GM10248 (cell line): ENCODE measurements around the gene GAREM1.

Source experiments
- CTCF ChIA-PET: fragments of 300-600 bp; sonication (Branson Sonifier 250); formaldehyde crosslinking; extraction: SDS; loops from one replicate; lab custom pipeline; 2021; ENCODE audit warnings: antibody characterized with exemption; lab: Yijun Ruan, JAX
- POLR2A ChIA-PET: fragments of 350-650 bp; sonication (Branson Sonifier 250); formaldehyde crosslinking; extraction: SDS; loops from one replicate; lab custom pipeline; 2020; ENCODE audit warnings: antibody characterized with exemption; lab: Yijun Ruan, JAX
- DNase-seq: peaks from one replicate; pipeline ENCODE4 v3.0.0; 2012; ENCODE audit errors: extremely low spot score
- TF ChIP-seq, protein P1 (sequence below): IDR thresholded peaks from 2 replicates; pipeline ENCODE4 v1.5.1; 2012; ENCODE audit warnings: mild to moderate bottlenecking, low read depth; ENCODE audit errors: extremely low read depth, missing control alignments, control extremely low read depth

Gene GAREM1

DNA sequence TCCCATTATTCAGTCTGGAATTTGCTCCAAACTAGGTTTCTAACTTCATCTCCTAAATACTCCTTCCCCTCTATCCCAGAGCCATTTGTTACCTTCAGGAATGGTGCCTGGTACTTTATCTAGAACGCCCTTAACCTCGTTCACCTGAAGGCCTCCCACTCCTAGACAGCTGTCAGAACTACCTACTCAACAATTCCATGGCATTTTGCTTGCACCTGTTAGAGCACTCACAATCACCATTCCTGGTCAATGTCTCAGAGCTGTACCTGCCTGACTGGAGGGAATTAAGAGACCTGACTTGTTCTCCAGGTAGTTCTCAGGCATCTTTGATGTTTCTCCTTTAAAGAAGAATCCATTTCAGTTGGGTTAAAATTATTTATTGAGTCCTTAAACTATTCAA is 88.9 kb downstream of the GAREM1 start:
- TF ChIP-seq, protein P1, sequence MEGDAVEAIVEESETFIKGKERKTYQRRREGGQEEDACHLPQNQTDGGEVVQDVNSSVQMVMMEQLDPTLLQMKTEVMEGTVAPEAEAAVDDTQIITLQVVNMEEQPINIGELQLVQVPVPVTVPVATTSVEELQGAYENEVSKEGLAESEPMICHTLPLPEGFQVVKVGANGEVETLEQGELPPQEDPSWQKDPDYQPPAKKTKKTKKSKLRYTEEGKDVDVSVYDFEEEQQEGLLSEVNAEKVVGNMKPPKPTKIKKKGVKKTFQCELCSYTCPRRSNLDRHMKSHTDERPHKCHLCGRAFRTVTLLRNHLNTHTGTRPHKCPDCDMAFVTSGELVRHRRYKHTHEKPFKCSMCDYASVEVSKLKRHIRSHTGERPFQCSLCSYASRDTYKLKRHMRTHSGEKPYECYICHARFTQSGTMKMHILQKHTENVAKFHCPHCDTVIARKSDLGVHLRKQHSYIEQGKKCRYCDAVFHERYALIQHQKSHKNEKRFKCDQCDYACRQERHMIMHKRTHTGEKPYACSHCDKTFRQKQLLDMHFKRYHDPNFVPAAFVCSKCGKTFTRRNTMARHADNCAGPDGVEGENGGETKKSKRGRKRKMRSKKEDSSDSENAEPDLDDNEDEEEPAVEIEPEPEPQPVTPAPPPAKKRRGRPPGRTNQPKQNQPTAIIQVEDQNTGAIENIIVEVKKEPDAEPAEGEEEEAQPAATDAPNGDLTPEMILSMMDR = no peak
- POLR2A ChIA-PET = no interaction called here
- CTCF ChIA-PET = no interaction called here
- DNase-seq = no peak

- ChIA-PET CTCF (no interaction called here), POLR2A (no interaction called here)
- TF ChIP-seq, protein P1 = no peak
- DNase-seq = no peak
These were observed 90.1 kb downstream of the GAREM1 start for GRCh38 chr18:32380559-32380958.

DNA sequence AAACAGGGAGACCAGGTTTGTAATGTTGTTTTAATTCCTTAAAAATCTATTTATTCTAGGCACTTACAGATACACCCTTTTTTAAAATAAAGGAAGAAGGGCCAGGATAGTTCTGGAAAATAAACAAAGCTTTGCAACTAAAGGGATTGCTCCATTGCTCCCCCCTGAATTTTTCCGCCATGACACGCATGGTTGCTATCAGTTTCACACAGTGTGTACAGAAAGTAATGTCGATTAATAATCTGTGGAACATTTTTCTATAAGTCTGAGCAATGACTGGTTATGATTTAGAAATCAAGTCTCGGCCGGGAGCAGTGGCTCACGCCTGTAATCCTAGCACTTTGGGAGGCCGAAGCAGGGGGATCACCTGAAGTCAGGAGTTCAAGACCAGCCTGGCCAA is 90.8 kb downstream of the GAREM1 start:
- POLR2A ChIA-PET = no interaction called here
- CTCF ChIA-PET = no interaction called here
- TF ChIP-seq, protein P1 = no peak
- no peak for DNase-seq

DNA sequence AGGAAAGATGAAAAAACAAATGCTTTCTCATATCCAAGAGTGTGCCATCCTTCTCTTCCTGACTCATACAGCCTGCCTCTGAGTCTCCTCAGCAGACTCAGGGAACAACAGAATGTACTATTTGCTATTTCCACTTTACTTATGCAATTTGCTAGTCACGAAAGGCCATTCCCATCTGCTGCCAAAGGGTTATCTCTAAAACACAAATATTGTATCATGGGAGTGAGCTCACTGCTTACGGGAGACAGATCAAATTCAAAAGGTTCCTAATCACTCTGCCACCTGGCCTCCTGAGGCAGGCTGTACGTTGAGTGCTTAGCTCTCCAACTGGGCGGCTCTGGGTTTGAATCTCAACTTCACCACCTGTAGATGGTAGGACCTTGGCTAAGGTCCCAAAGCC is 92.0 kb downstream of the GAREM1 start:
- CTCF ChIA-PET = no interaction called here
- no peak for DNase-seq
- POLR2A ChIA-PET = no interaction called here
- TF ChIP-seq, protein P1 = no peak

DNA sequence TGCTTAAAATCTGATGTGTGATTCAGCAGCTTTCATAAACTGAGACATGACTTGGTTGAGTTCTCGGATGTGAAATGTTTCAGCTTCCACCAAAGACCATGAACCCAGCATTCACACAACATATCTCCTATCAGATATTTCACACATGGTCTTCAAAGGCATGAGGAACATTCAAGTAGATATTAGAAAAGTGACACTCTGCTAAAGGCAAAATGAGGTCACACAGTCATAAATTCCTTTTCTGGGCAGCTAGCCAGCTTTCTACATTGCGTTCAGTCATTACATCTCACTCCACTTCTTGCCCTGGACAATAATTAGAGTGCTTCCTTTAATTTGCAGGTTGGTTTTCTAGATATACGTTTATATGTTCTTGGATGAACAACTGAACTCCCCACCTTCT is 96.7 kb downstream of the GAREM1 start:
- TF ChIP-seq, protein P1 = no peak
- CTCF ChIA-PET = no interaction called here
- DNase-seq = no peak
- POLR2A ChIA-PET = no interaction called here

DNA sequence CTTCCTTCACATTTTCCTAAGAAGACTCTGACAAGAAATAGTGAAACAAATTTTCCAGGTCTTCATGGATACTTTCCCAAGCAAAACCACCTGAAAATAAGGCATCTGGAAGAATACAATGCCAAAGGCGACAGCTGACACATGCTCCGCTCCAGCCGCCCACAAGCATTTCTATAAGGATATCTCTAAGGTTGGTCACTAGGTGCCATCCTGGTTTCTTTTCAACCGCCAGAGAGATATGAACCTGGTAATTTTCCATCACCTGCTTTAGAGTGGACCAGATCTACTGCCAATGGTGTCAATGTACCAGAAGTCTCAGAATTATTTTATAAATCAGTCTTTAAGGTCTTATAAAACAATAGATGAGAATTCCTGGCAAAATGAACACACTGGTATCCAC is 97.2 kb downstream of the GAREM1 start:
- ChIA-PET POLR2A (no interaction called here), CTCF (interaction anchor here (1.2 kb wide), 1 partner anchor 179 kb away, joined by 3 read pairs; no protein-coding TSS in a partner anchor)
- TF ChIP-seq, protein P1 = no peak
- no peak for DNase-seq
